GM12878 (cell line): ENCODE measurements around the gene EYA2. TPM values are rescaled to one million over a fixed set of nuclear protein-coding genes. Genes with fewer than 3 reads are reported as not detected.

Source experiments
- ATAC-seq: fragments of 200-7000 bp; cut with Tn5 transposase; 3 replicates; pipeline ENCODE4 v1.9.1; 2020; ENCODE audit warnings: mild to moderate bottlenecking, moderate library complexity
- BruUV-seq: library from RNA; stranded (reverse); fragments of 400-500 nt; replicated peaks from 2 replicates; lab custom pipeline; 2021; lab: Mats Ljungman, UMichigan
- CTCF ChIA-PET: fragments of 300-600 bp; sonication (Branson Sonifier 250); formaldehyde crosslinking; extraction: SDS; loops from one replicate; lab custom pipeline; 2021; ENCODE audit warnings: inconsistent platforms; lab: Yijun Ruan, JAX
- POLR2A ChIA-PET: fragments of 350-600 bp; formaldehyde crosslinking; extraction: SDS; loops from one replicate; lab custom pipeline; 2021; ENCODE audit warnings: inconsistent platforms; lab: Charles Lee
- RAD21 ChIA-PET: fragments of 300-600 bp; sonication (Branson Sonifier 250); formaldehyde crosslinking; loops from one replicate; lab custom pipeline; 2023; ENCODE audit warnings: antibody characterized with exemption; ENCODE audit not compliant: unreplicated experiment; lab: Charles Lee
- SMC1A ChIA-PET: fragments of 300-600 bp; sonication (Branson Sonifier 250); formaldehyde crosslinking; loops from one replicate; lab custom pipeline; 2023; ENCODE audit not compliant: unreplicated experiment, uncharacterized antibody; lab: Charles Lee
- DNase-seq: peaks from one replicate; pipeline ENCODE4 v3.0.0-alpha.2; 2011; ENCODE audit warnings: low read depth, low spot score
- FAIRE-seq: peaks from 3 replicates; lab custom pipeline; 2011; peaks lifted over from hg19 to GRCh38; lab: Jason Lieb, UNC
- H2AFZ ChIP-seq: 2 replicates; pipeline ENCODE4 v1.6.0; 2011; ENCODE audit warnings: low read depth, low read length, control low read depth; ENCODE audit not compliant: control insufficient read depth
- H3K27ac ChIP-seq: 2 replicates; pipeline ENCODE4 v1.5.1; 2011; ENCODE audit warnings: control low read depth; ENCODE audit not compliant: control insufficient read depth, insufficient read depth
- H3K27me3 ChIP-seq, 2 experiments: replicated peaks in 1 of 2; 2 replicates each; pipeline versions ENCODE4 v1.6.0 to v1.6.1; 2011; ENCODE audit warnings: low read length in 1 of 2; ENCODE audit not compliant: control insufficient read depth in 2 of 2, insufficient read depth in 2 of 2
- H3K36me3 ChIP-seq, 2 experiments: 2 replicates each; pipeline ENCODE4 v1.5.1; 2011; ENCODE audit warnings: low read length in 1 of 2; ENCODE audit not compliant: control insufficient read depth in 2 of 2, insufficient read depth in 2 of 2
- H3K4me1 ChIP-seq: 2 replicates; pipeline ENCODE4 v1.6.1; 2011; ENCODE audit warnings: mild to moderate bottlenecking, low read length, moderate library complexity, mixed read lengths; ENCODE audit not compliant: control insufficient read depth, insufficient read depth
- H3K4me2 ChIP-seq: 2 replicates; pipeline ENCODE4 v1.6.0; 2011; ENCODE audit warnings: control low read depth; ENCODE audit not compliant: control insufficient read depth, insufficient read depth
- H3K4me3 ChIP-seq: fragments of 200-600 bp; sonication (generic); 2 replicates; pipeline ENCODE4 v1.5.1; 2016
- H3K79me2 ChIP-seq: 2 replicates; pipeline ENCODE4 v1.6.0; 2011; ENCODE audit warnings: low read length; ENCODE audit not compliant: control insufficient read depth, insufficient read depth
- H3K9ac ChIP-seq: 2 replicates; pipeline ENCODE4 v1.8.0; 2011; ENCODE audit warnings: low read length, control low read depth, mixed read lengths; ENCODE audit not compliant: control insufficient read depth, insufficient read depth
- H3K9me3 ChIP-seq: replicated peaks from 3 replicates; pipeline ENCODE4 v1.5.1; 2011; ENCODE audit warnings: mild to moderate bottlenecking, low read length; ENCODE audit not compliant: control insufficient read depth, insufficient read depth
- H4K20me1 ChIP-seq: 2 replicates; pipeline ENCODE4 v1.6.0; 2011; ENCODE audit not compliant: control insufficient read depth, insufficient read depth
- ATF7 ChIP-seq: fragments of 450-650 bp; IDR thresholded peaks from 2 replicates; pipeline ENCODE4 v1.6.1; 2016; ENCODE audit warnings: low read depth, mild to moderate bottlenecking
- BCLAF1 ChIP-seq: fragments of 450-650 bp; IDR thresholded peaks from 2 replicates; pipeline ENCODE4 v1.6.1; 2017; ENCODE audit warnings: antibody characterized with exemption, mild to moderate bottlenecking, moderate library complexity
- E4F1 ChIP-seq: fragments of 450-650 bp; IDR thresholded peaks from 2 replicates; pipeline ENCODE4 v1.6.1; 2018; ENCODE audit warnings: borderline replicate concordance, mild to moderate bottlenecking; ENCODE audit not compliant: partially characterized antibody
- ETV6 ChIP-seq, 2 experiments: fragments of 450-650 bp in 1 of 2; IDR thresholded peaks in 1 of 2; conservative IDR thresholded peaks in 1 of 2; 2 replicates each; pipeline ENCODE4 v1.6.1; 2014; ENCODE audit warnings: antibody characterized with exemption in 1 of 2, borderline replicate concordance in 1 of 2, low read depth in 1 of 2, mild to moderate bottlenecking in 1 of 2, moderate library complexity in 1 of 2
- KDM1A ChIP-seq: fragments of 200-600 bp; sonication (generic); IDR thresholded peaks from 2 replicates; pipeline ENCODE4 v1.6.1; 2016; ENCODE audit warnings: borderline replicate concordance
- MAX ChIP-seq: IDR thresholded peaks from 2 replicates; pipeline ENCODE4 v1.6.1; 2012; ENCODE audit warnings: low read depth, low read length, improper control_type of control experiment
- WGBS: methylation state at CpG from one replicate; pipeline ENCODE4 v1.1.6; 2016; ENCODE audit warnings: low lambda C conversion rate; ENCODE audit not compliant: insufficient replicate concordance, insufficient coverage; ENCODE audit errors: missing lambda C conversion rate; 5-methylcytosine and 5-hydroxymethylcytosine counted together
- in situ Hi-C: fragments of 300-500 bp; cut with MboI; formaldehyde crosslinking; loops from 9 replicates; pipeline ENCODE4 v1.14.3; 2018; ENCODE audit warnings: mixed read lengths
- intact Hi-C: fragments of 100-400 bp; cut with micrococcal nuclease; formaldehyde crosslinking; loops from one replicate; pipeline ENCODE4 v1.14.2; 2022; ENCODE audit not compliant: unreplicated experiment
- polyA plus RNA-seq, 11 experiments: library from polyadenylated mRNA; depleted of rRNA in 4 of 11; unstranded in 6 of 11; stranded (reverse) in 5 of 11; fragments of >200 nt; fragmentation: Nextera tagmentation in 4 of 11; fragmentation: Illumina TruSeq in 1 of 11; extraction: Ambion mirVana in 4 of 11; extraction: Trizol in 1 of 11; gene quantifications; 1 replicate in 1 of 11; 2 replicates in 10 of 11; pipeline versions ENCODE4 v1.2.1 to v1.2.3, GENCODE V29; 2011 to 2016; ENCODE audit warnings: inconsistent platforms in 2 of 11, missing spikeins in 2 of 11, low read depth in 1 of 11
- total RNA-seq, 4 experiments: library from RNA; depleted of rRNA in 3 of 4; stranded (reverse); fragments of >200 nt in 3 of 4; fragmentation: Illumina TruSeq in 1 of 4; extraction: Trizol in 1 of 4; gene quantifications; 2 replicates each; pipeline versions ENCODE4 v1.2.1 to v1.2.3, GENCODE V29; 2013 to 2021

Gene EYA2
- total and polyA plus RNA-seq, 10 of the 15 experiments (the other 5 are each of a cell fraction or from before 2014, with no cell fraction given), result 0.20 TPM; not detected in 9

GRCh38 chr20:47217482-47218446 lies 323.1 kb downstream of the EYA2 start:
- no peak overlapping the region for H3K4me3 ChIP-seq
- CTCF ChIA-PET, result interaction anchor here (1.5 to 3.8 kb wide), 4 partner anchors 12 to 167 kb away, joined by 4 to 27 read pairs (median 16); no protein-coding TSS in a partner anchor
- H3K27me3 ChIP-seq, result no peaks in the 10 kb centered on the region
- H3K27ac ChIP-seq, result no peak overlapping the region
- H2AFZ ChIP-seq, result no peak overlapping the region
- TF ChIP-seq KDM1A (no peak), BCLAF1 (no peak), MAX (no peak), E4F1 (no peak), ETV6 (conservative IDR thresholded peaks at IDR 0.05 in 1 of 2, IDR thresholded peaks at IDR 0.05 in 1 of 2; ENCODE audit: borderline replicate concordance in 1 of 2, low read depth in 1 of 2) (peak in 1 of 2 experiments; percentile 78; a peak in 1 of 4 replicates), ATF7 (no peak)
- no peaks in the 10 kb centered on the region for H3K79me2 ChIP-seq
- H3K9me3 ChIP-seq, result no peaks in the 10 kb centered on the region
- H3K36me3 ChIP-seq, result peaks cover 23 to 51% of the 10 kb centered on the region in 2 experiments
- 89% methylated on average over 12 of the region's 12 CpGs for WGBS
- ATAC-seq (no peak), FAIRE-seq (no peak), DNase-seq (no peak)
- TSS peak; percentile 34 for BruUV-seq
- POLR2A ChIA-PET, result no interaction called here
- RAD21 ChIA-PET, result interaction anchor here (0.6 to 1.8 kb wide), 6 partner anchors 19 to 294 kb away, joined by 3 to 9 read pairs (median 4); no protein-coding TSS in a partner anchor
- in situ Hi-C loops, result no loop called here
- no peaks in the 10 kb centered on the region for H4K20me1 ChIP-seq
- H3K9ac ChIP-seq, result no peak overlapping the region
- SMC1A ChIA-PET, result interaction anchor here (1.0 to 1.7 kb wide), 2 partner anchors 55 to 166 kb away, joined by 3 to 4 read pairs; no protein-coding TSS in a partner anchor
- no peak overlapping the region for H3K4me2 ChIP-seq
- intact Hi-C loops, result no loop called here
- H3K4me1 ChIP-seq, result no peaks in the 10 kb centered on the region; the same call in 1 of the 2 replicates
